ENCODE data around the gene RNF141. TPM values are rescaled to one million over a fixed set of nuclear protein-coding genes. Genes with fewer than 3 reads are reported as not detected.

Gene RNF141
- total RNA-seq, 2 experiments from 2014 or later: 19.4 to 20.8 TPM

- H3K36me3 Mint-ChIP-seq (ENCODE audit: low read depth): peaks cover 16% of the 10 kb centered on the region
- H3K27ac Mint-ChIP-seq: peak overlapping the region; percentile 5
- no peak for TF ChIP-seq CTCF (IDR thresholded peaks at IDR 0.05)
- peaks cover 24% of the 10 kb centered on the region for H3K4me1 Mint-ChIP-seq (ENCODE audit: low read depth)
- DNase-seq (no peak), ATAC-seq (no peak)
- ChIA-PET CTCF (interaction anchor here (1.4 kb wide), 1 partner anchor 54 kb away, joined by 7 read pairs; the partner anchor contains the start of gene RNF141), POLR2A (no interaction called here)
- H3K27me3 Mint-ChIP-seq: no peaks in the 10 kb centered on the region
- H3K9me3 Mint-ChIP-seq: no peaks in the 10 kb centered on the region
- intact Hi-C loops (cut with micrococcal nuclease): no loop called here
- no peak overlapping the region for H3K4me3 Mint-ChIP-seq
Observed at GRCh38 chr11:10487002-10487647, 53.9 kb downstream of the RNF141 start.

GRCh38 chr11:10486161-10486840 lies 54.7 kb downstream of the RNF141 start:
- no peak for TF ChIP-seq CTCF (IDR thresholded peaks at IDR 0.05)
- H3K4me1 Mint-ChIP-seq (ENCODE audit: low read depth): peaks cover 24% of the 10 kb centered on the region
- H3K27me3 Mint-ChIP-seq: no peaks in the 10 kb centered on the region
- no peaks in the 10 kb centered on the region for H3K9me3 Mint-ChIP-seq
- ATAC-seq: no peak
- intact Hi-C loops (cut with micrococcal nuclease): no loop called here
- no peak overlapping the region for H3K27ac Mint-ChIP-seq
- ChIA-PET CTCF (no interaction called here), POLR2A (no interaction called here)
- no peak for DNase-seq
- no peak overlapping the region for H3K4me3 Mint-ChIP-seq
- peaks cover 11% of the 10 kb centered on the region for H3K36me3 Mint-ChIP-seq (ENCODE audit: low read depth)

GRCh38 chr11:10485646-10486045 lies 55.3 kb downstream of the RNF141 start:
- ChIA-PET CTCF (no interaction called here), POLR2A (interaction anchor here (0.7 to 1.0 kb wide), 2 partner anchors 30 to 175 kb away, joined by 3 read pairs; no protein-coding TSS in a partner anchor)
- no peak for DNase-seq
- no peaks in the 10 kb centered on the region for H3K27me3 Mint-ChIP-seq
- no peak for TF ChIP-seq CTCF (IDR thresholded peaks at IDR 0.05)
- ATAC-seq: no peak
- H3K27ac Mint-ChIP-seq: no peak overlapping the region
- intact Hi-C loops (cut with micrococcal nuclease): no loop called here
- no peak overlapping the region for H3K4me3 Mint-ChIP-seq
- peaks cover 24% of the 10 kb centered on the region for H3K4me1 Mint-ChIP-seq (ENCODE audit: low read depth)
- no peaks in the 10 kb centered on the region for H3K9me3 Mint-ChIP-seq
- peaks cover 11% of the 10 kb centered on the region for H3K36me3 Mint-ChIP-seq (ENCODE audit: low read depth)

- intact Hi-C loops (cut with micrococcal nuclease): no loop called here
- H3K27me3 Mint-ChIP-seq: no peaks in the 10 kb centered on the region
- no peak overlapping the region for H3K27ac Mint-ChIP-seq
- ATAC-seq (no peak), DNase-seq (no peak)
- no peak overlapping the region for H3K4me3 Mint-ChIP-seq
- no peaks in the 10 kb centered on the region for H3K9me3 Mint-ChIP-seq
- POLR2A ChIA-PET: interaction anchor here (1.0 kb wide), 1 partner anchor 29 kb away, joined by 3 read pairs; no protein-coding TSS in a partner anchor
- peaks cover 18% of the 10 kb centered on the region for H3K4me1 Mint-ChIP-seq (ENCODE audit: low read depth)
- CTCF ChIA-PET: no interaction called here
- H3K36me3 Mint-ChIP-seq (ENCODE audit: low read depth): peaks cover 6% of the 10 kb centered on the region
- no peak for TF ChIP-seq CTCF (IDR thresholded peaks at IDR 0.05)
Observed at GRCh38 chr11:10484461-10485180, 56.4 kb downstream of the RNF141 start.
